Retinal pigment epithelial cell (primary cell): ENCODE results near the gene SULT1C4.
"Not testable (repeated sequence)": the region's sequence is repeated elsewhere in the genome, so short reads cannot be mapped to it uniquely, and the experiment has no call there.

ENCODE experiments used
- DNase-seq: peaks from one replicate; pipeline ENCODE4 v3.0.0-alpha.2; 2010; ENCODE audit warnings: low read depth
- H3K4me3 ChIP-seq: 2 replicates; pipeline ENCODE4 v1.5.1; 2011; ENCODE audit warnings: mild to moderate bottlenecking, low read length, control low read depth, moderate library complexity
- CTCF ChIP-seq: conservative IDR thresholded peaks from 2 replicates; pipeline ENCODE4 v1.5.1; 2011; ENCODE audit warnings: low read depth, low read length, control low read depth, inconsistent platforms

SULT1C4 gene

DNA sequence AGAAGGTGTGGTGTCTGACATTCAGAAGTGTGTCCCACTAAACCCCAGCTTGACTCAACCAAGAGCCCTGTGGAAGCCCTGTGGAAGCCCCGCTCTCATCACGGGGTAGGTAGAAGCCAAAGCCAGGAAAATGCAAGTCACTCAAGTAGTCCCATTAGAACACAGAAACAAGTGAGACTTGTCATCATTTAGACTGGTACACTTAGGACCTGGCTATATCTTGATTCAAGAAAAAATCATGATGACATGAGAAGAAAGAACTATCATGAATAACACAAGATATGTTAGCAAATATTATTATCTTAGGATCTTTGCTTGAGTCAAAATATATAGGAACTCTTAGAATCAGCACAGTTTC is 28.2 kb upstream of the SULT1C4 start:
- TF ChIP-seq CTCF = no peak
- no peak overlapping the region for H3K4me3 ChIP-seq
- DNase-seq = no peak

DNA sequence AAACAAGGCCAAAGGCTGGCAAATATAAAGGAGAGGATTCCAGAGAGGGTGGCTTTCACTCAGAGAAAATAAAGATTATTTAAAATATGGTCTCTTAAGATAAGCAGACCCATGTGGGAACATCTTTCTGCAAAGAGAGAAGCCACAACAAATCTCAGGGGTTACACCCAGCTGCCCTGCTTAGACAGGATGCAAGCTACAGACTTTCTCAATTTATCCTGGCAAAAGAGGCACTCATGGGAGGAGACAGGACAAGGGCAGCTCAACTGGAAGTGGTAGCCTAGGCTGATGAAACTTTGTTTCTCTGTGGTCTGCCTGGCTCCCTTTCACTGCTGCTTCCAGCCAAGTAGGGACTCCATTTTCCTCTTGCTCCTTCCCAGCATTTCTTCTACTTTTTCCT is 25.9 kb upstream of the SULT1C4 start:
- TF ChIP-seq CTCF = no peak
- DNase-seq = no peak
- H3K4me3 ChIP-seq = no peak overlapping the region

GRCh38 chr2:108354136-108354535 is 23.6 kb upstream of the SULT1C4 start:
- DNase-seq = no peak
- TF ChIP-seq CTCF = no peak

DNA sequence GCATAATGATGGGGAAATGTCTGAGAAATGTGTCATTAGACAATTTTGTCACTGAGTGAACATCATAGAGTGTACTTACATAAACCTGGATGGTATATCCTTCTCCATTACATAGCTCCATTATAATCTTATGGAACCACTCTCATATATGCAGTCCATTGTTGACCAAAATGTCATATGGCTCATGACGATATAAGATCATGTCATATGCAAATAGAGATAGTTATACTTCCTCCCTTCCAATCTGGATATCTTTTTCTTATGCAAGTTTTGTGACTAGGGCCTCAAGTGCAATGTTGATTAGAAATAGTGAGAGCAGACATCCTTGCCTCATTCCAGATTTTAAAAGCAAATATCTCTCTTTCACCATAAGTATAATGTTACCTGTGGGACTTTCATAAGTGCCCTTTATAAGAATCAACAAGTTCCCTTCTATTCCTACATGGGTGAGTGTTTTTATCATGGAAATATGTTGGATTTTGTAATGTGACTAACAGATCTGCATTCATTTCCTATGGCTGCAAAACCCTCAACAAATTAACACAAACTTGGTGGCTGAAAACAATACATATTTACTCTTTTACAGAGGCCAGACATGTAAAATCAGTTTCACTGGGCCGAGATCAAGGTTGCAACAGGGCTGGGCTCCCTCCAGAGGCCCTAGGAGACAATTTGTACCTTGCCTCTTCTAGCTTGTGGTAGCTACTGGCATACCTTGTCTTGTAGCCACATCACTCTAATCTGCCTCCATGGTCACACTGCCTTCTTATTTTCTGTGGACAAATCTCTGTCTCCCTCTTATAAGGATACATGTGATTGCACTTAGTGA is 21.6 kb upstream of the SULT1C4 start:
- TF ChIP-seq CTCF = no peak
- no peak for DNase-seq
- H3K4me3 ChIP-seq = no peak overlapping the region

More at GRCh38 chr2:108354136-108354535, 23.6 kb upstream of the SULT1C4 start:
- no peak overlapping the region for H3K4me3 ChIP-seq

DNA sequence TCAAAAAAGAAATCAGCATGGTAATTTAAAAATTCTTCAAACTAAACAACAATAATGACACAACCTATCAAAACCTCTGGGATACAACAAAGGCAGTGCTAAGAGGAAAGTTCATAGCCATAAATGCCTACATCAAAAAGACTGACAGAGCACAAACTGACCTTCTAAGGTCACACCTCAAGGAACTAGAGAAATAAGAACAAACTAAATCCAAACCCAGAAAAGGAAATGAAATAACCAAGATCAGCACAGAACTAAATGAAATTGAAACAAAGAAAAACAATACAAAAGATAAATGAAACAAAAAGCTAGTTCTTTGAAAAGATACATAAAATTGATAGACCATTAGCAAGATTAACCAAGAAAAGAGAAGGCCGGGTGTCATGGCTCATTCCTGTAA is 18.4 kb upstream of the SULT1C4 start:
- not testable (repeated sequence) for DNase-seq, H3K4me3 ChIP-seq

DNA sequence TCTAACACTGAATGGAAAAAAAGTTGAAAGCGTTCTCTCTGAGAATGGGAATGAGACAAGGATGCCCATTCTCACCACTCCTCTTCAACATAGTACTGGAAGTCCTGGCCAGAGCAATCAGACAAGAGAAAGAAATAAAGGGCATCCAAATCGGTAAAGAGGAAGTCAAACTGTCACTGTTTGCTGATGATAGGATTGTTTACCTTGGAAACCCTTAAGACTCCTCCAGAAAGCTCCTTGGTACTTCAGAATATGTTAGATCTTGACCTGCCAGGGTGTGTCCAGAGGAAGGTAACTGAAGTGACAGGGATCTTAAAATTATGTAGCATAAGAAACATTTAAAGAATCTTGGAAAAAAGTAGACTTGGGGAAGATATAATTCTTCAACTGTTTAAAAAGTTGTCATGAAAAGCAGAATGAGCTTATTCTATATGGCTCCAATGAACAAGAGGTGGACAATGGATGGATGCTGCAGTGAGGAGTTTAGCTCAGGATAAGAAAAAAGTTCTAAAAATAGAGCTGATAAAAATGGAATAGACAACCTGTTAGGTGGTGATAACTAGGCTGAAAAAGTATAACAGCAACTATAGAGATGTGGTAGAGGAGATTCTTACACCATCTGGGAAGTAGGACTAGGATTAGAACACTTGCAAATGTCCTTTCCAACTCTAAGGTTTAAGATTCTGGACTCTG is 16.8 kb upstream of the SULT1C4 start:
- no peak for DNase-seq
- H3K4me3 ChIP-seq = no peak overlapping the region
- TF ChIP-seq CTCF = no peak

- no peak overlapping the region for H3K4me3 ChIP-seq
- no peak for DNase-seq
These were observed 14.5 kb upstream of the SULT1C4 start for GRCh38 chr2:108363024-108363907.

More at GRCh38 chr2:108363024-108363907, 14.5 kb upstream of the SULT1C4 start:
- TF ChIP-seq CTCF = no peak
